ENCODE measurements around the gene APOL3.
A peak's percentile ranks its signal among the peaks of the same experiment; 100 is the strongest.
"Not testable (repeated sequence)": the region's sequence is repeated elsewhere in the genome, so short reads cannot be mapped to it uniquely, and the experiment has no call there.

Gene APOL3

GRCh38 chr22:36160499-36160942 lies at the start of gene APOL3:
Gene APOL3 (minus strand): TSS chr22:36160755. CDS start chr22:36149055, 11,700 bp downstream.
- DNase-seq, result peak in 1 of 4 experiments; percentile 19

- no peak for DNase-seq
Observed at GRCh38 chr22:36210224-36210623, 49.7 kb upstream of the APOL3 start.

- DNase-seq, result not testable (repeated sequence)
Observed at GRCh38 chr22:36209488-36209908, 48.9 kb upstream of the APOL3 start.

- no peak for DNase-seq
Observed at GRCh38 chr22:36208914-36209313, 48.4 kb upstream of the APOL3 start.

- no peak for DNase-seq
Observed at GRCh38 chr22:36208162-36208765, 47.7 kb upstream of the APOL3 start.

- DNase-seq, result no peak
Observed at GRCh38 chr22:36206255-36206654, 45.7 kb upstream of the APOL3 start.

GRCh38 chr22:36205573-36205972 lies 45.0 kb upstream of the APOL3 start:
- DNase-seq, result not testable (repeated sequence)

- no peak for DNase-seq
Observed at GRCh38 chr22:36204632-36205015, 44.1 kb upstream of the APOL3 start.

- no peak for DNase-seq
Observed at GRCh38 chr22:36204001-36204631, 43.6 kb upstream of the APOL3 start.

- not testable (repeated sequence) for DNase-seq
Observed at GRCh38 chr22:36203441-36203840, 42.9 kb upstream of the APOL3 start.

- not testable (repeated sequence) for DNase-seq
Observed at GRCh38 chr22:36202906-36203305, 42.4 kb upstream of the APOL3 start.

- DNase-seq, result no peak
Observed at GRCh38 chr22:36201630-36202319, 41.2 kb upstream of the APOL3 start, which contains the start of gene APOL4. Gene APOL4 (minus strand): TSS chr22:36201809. CDS start chr22:36201734, 75 bp downstream.

GRCh38 chr22:36201025-36201424 lies 40.5 kb upstream of the APOL3 start:
- not testable (repeated sequence) for DNase-seq

GRCh38 chr22:36199001-36199551 lies 38.5 kb upstream of the APOL3 start:
- no peak for DNase-seq

- DNase-seq, result no peak
Observed at GRCh38 chr22:36198536-36198935, 38.0 kb upstream of the APOL3 start.

GRCh38 chr22:36197514-36198146 lies 37.1 kb upstream of the APOL3 start:
- DNase-seq, result no peak

- no peak for DNase-seq
Observed at GRCh38 chr22:36197065-36197440, 36.5 kb upstream of the APOL3 start.

- DNase-seq, result no peak
Observed at GRCh38 chr22:36196254-36197064, 35.9 kb upstream of the APOL3 start.

- DNase-seq, result peak in 1 of 4 experiments; percentile 7
Observed at GRCh38 chr22:36194971-36195370, 34.4 kb upstream of the APOL3 start.

- no peak for DNase-seq
Observed at GRCh38 chr22:36194385-36194784, 33.8 kb upstream of the APOL3 start.

- no peak for DNase-seq
Observed at GRCh38 chr22:36193577-36193976, 33.0 kb upstream of the APOL3 start.

- DNase-seq, result no peak
Observed at GRCh38 chr22:36193171-36193570, 32.6 kb upstream of the APOL3 start.

Data from activated naive CD4-positive, alpha-beta T cell (primary cell).